Right lobe of liver (tissue), 6 donors: ENCODE measurements around the gene IL22RA1. TPM values are rescaled to one million over a fixed set of nuclear protein-coding genes. Genes with fewer than 3 reads are reported as not detected.

Experiments
- ATAC-seq, 4 donors: fragments of 200-7000 bp; cut with Tn5 transposase; one replicate each; pipeline ENCODE4 v1.9.1; 2020; ENCODE audit warnings: mild to moderate bottlenecking in 4 of 4, moderate library complexity in 4 of 4
- DNase-seq, 3 donors: peaks; one replicate each; pipeline ENCODE4 v3.0.0-alpha.2; 2020
- H3K27ac ChIP-seq, 3 donors: fragments of 200-600 bp; one replicate each; pipeline ENCODE4 v1.8.0; 2022
- H3K27me3 ChIP-seq, 2 donors: fragments of 200-600 bp; one replicate each; pipeline ENCODE4 v1.8.0; 2022
- H3K36me3 ChIP-seq, 4 donors: fragments of 200-600 bp; sonication (generic) in 1 of 4; one replicate each; pipeline versions ENCODE4 v1.5.1 to v1.8.0; 2017 to 2022; ENCODE audit warnings: control low read depth in 1 of 4
- H3K4me1 ChIP-seq, 4 donors: fragments of 200-600 bp; sonication (generic) in 1 of 4; one replicate each; pipeline versions ENCODE4 v1.5.1 to v1.8.0; 2017 to 2022; ENCODE audit warnings: control low read depth in 1 of 4
- H3K4me3 ChIP-seq, 3 donors: fragments of 200-600 bp; one replicate each; pipeline ENCODE4 v1.8.0; 2022
- H3K9me3 ChIP-seq, 4 donors: fragments of 200-600 bp; sonication (generic) in 1 of 4; one replicate each; pipeline versions ENCODE4 v1.5.1 to v1.8.0; 2017 to 2022; ENCODE audit warnings: control low read depth in 1 of 4
- POLR2A ChIP-seq: fragments of 450-650 bp; IDR thresholded peaks from one replicate; pipeline ENCODE4 v1.6.1; 2017; ENCODE audit warnings: antibody characterized with exemption, mild to moderate bottlenecking
- WGBS: methylation state at CpG from one replicate; pipeline ENCODE4 v1.1.6; 2018; ENCODE audit warnings: low coverage, low lambda C conversion rate; ENCODE audit not compliant: insufficient coverage; ENCODE audit errors: missing lambda C conversion rate; 5-methylcytosine and 5-hydroxymethylcytosine counted together
- intact Hi-C, 2 donors: fragments of 100-400 bp; cut with DNase I; formaldehyde crosslinking; loops; one replicate each; pipeline versions ENCODE4 v1.11.2 to v1.14.1; 2022
- total RNA-seq, 6 experiments: library from RNA; depleted of rRNA in 2 of 6; stranded (reverse); fragments of >200 nt in 2 of 6; fragmentation: NEBNext Ultra II Directional in 3 of 6; extraction: Animal tissue kit (Norgen Biotek cat#: 25700) in 3 of 6; gene quantifications; one replicate each; pipeline versions ENCODE4 v1.1.0 to v1.2.4, GENCODE V29; 2016 to 2023
- TF ChIP-seq, protein P1 (sequence below), 4 donors: fragments of 200-600 bp in 3 of 4; fragments of 450-650 bp in 1 of 4; IDR thresholded peaks; one replicate each; pipeline versions ENCODE4 v1.5.1 to v1.8.0; 2016 to 2022; ENCODE audit warnings: antibody characterized with exemption in 4 of 4, mild to moderate bottlenecking in 2 of 4
- donor health status: DM: no; HTN: yes; CAD: no.
- donor health status: DM: no; HTN: no; CAD: no.
- donor health status: DM: no; HTN: no; CAD: no.
- donor health status: DM: no; HTN: yes; CAD: no.
- donor health status: DM: no; HTN: yes; CAD: no.

Gene IL22RA1
- total RNA-seq, 6 experiments from 2014 or later, result 1.8 to 4.5 (median 2.8) TPM

GRCh38 chr1:24089743-24090555 is 53.0 kb downstream of the IL22RA1 start:
- intact Hi-C loops, result no loop called here
- peak in 1 of 3 donors; percentile 42 for DNase-seq
- no peaks in the 10 kb centered on the region for H3K27me3 ChIP-seq
- no CpG with 5 or more reads among the region's 14 CpGs for WGBS
- no peaks in the 10 kb centered on the region for H3K36me3 ChIP-seq
- TF ChIP-seq, protein P1, sequence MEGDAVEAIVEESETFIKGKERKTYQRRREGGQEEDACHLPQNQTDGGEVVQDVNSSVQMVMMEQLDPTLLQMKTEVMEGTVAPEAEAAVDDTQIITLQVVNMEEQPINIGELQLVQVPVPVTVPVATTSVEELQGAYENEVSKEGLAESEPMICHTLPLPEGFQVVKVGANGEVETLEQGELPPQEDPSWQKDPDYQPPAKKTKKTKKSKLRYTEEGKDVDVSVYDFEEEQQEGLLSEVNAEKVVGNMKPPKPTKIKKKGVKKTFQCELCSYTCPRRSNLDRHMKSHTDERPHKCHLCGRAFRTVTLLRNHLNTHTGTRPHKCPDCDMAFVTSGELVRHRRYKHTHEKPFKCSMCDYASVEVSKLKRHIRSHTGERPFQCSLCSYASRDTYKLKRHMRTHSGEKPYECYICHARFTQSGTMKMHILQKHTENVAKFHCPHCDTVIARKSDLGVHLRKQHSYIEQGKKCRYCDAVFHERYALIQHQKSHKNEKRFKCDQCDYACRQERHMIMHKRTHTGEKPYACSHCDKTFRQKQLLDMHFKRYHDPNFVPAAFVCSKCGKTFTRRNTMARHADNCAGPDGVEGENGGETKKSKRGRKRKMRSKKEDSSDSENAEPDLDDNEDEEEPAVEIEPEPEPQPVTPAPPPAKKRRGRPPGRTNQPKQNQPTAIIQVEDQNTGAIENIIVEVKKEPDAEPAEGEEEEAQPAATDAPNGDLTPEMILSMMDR (IDR thresholded peaks at IDR 0.05), result no peak
- TF ChIP-seq POLR2A, result no peak
- no peaks in the 10 kb centered on the region for H3K9me3 ChIP-seq
- ATAC-seq, result no peak
- no peaks in the 10 kb centered on the region for H3K4me1 ChIP-seq
- no peak overlapping the region for H3K27ac ChIP-seq
- H3K4me3 ChIP-seq, result no peak overlapping the region

- Histone ChIP-seq H3K27ac (no peak overlapping the region), H3K36me3 (no peaks in the 10 kb centered on the region), H3K4me3 (no peak overlapping the region), H3K9me3 (no peaks in the 10 kb centered on the region), H3K4me1 (no peaks in the 10 kb centered on the region), H3K27me3 (no peaks in the 10 kb centered on the region)
- DNase-seq, result no peak
- intact Hi-C loops, result no loop called here
- no peak for TF ChIP-seq POLR2A
- TF ChIP-seq, protein P1 (IDR thresholded peaks at IDR 0.05), result no peak
- no peak for ATAC-seq
- 60% methylated on average over 4 of the region's 14 CpGs for WGBS
Observed at GRCh38 chr1:24089027-24089742, 53.8 kb downstream of the IL22RA1 start.

DNA sequence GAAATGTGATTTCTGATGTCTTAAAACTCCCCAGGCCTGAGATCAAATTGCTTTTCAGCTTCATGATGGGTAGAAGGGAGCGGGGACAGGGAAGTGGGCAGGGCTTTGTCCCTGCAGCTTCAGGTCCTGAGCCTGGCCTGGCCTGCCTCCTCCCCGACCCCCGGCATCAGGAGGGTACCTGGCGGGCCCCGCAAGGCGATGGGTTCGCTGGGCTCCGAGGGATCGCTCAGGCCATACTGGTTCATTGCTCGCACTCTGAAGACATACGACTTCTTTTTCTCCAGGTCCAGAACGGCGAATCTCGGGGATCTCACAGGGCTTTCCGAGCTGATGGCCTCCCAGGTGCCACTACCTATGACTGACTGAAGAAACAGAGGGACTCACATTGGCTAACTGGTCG is 56.5 kb downstream of the IL22RA1 start:
- 100% methylated on average over 1 of the region's 16 CpGs for whole genome bisulfite sequencing
- Histone ChIP-seq H3K27ac (no peak overlapping the region), H3K36me3 (no peaks in the 10 kb centered on the region), H3K4me1 (peaks cover 0 to under 1% (median 0%) of the 10 kb centered on the region in 4 donors), H3K9me3 (no peaks in the 10 kb centered on the region), H3K27me3 (no peaks in the 10 kb centered on the region), H3K4me3 (no peak overlapping the region)
- ATAC-seq (no peak), DNase-seq (peak in 1 of 3 donors; percentile 24)
- intact Hi-C loops, result no loop called here
- no peak for TF ChIP-seq POLR2A
- TF ChIP-seq, protein P1 (IDR thresholded peaks at IDR 0.05), result no peak

GRCh38 chr1:24085546-24085945 is 57.4 kb downstream of the IL22RA1 start:
- intact Hi-C loops, result no loop called here
- WGBS, result 76% methylated on average over 3 of the region's 3 CpGs
- H3K27ac ChIP-seq, result no peak overlapping the region
- H3K9me3 ChIP-seq, result no peaks in the 10 kb centered on the region
- TF ChIP-seq, protein P1 (IDR thresholded peaks at IDR 0.05), result no peak
- H3K27me3 ChIP-seq, result no peaks in the 10 kb centered on the region
- DNase-seq (no peak), ATAC-seq (no peak)
- peaks cover 0 to 8% (median 2%) of the 10 kb centered on the region in 4 donors for H3K4me1 ChIP-seq
- no peaks in the 10 kb centered on the region for H3K36me3 ChIP-seq
- no peak overlapping the region for H3K4me3 ChIP-seq
